Neural cell (in vitro differentiated cells): ENCODE results near the gene ARFGEF3. TPM values are rescaled to one million over a fixed set of nuclear protein-coding genes. Genes with fewer than 3 reads are reported as not detected.

Source experiments
- H2AFZ ChIP-seq: fragments of 200-600, 300-800 bp; sonication (generic), shearing (Covaris generic); 2 replicates; pipeline ENCODE4 v1.6.0; 2014; ENCODE audit warnings: low read depth, mild to moderate bottlenecking, antibody characterized with exemption, low read length, moderate library complexity
- H3F3A ChIP-seq: fragments of 200-600 bp; shearing (Covaris generic); 2 replicates; pipeline ENCODE4 v1.6.1; 2016; ENCODE audit warnings: mild to moderate bottlenecking, moderate library complexity, mixed read lengths, antibody characterized with exemption, low read length; ENCODE audit not compliant: insufficient read depth, poor library complexity, severe bottlenecking
- H3K27ac ChIP-seq: fragments of 200-600, 300-800 bp; sonication (generic), shearing (Covaris generic); 2 replicates; pipeline ENCODE4 v1.5.1; 2014; ENCODE audit warnings: mild to moderate bottlenecking, low read length, moderate library complexity
- H3K27me3 ChIP-seq: fragments of 300-800, 200-600 bp; sonication (generic), shearing (Covaris generic); 2 replicates; pipeline ENCODE4 v1.6.0; 2014; ENCODE audit warnings: mild to moderate bottlenecking, low read depth, low read length, moderate library complexity; ENCODE audit not compliant: insufficient read depth
- H3K36me3 ChIP-seq: fragments of 300-800, 200-600 bp; sonication (generic), shearing (Covaris generic); 2 replicates; pipeline ENCODE4 v1.5.1; 2014; ENCODE audit warnings: mild to moderate bottlenecking, antibody characterized with exemption, low read length, moderate library complexity; ENCODE audit not compliant: insufficient read depth
- H3K4me2 ChIP-seq: fragments of 300-800, 200-600 bp; sonication (generic), shearing (Covaris generic); 2 replicates; pipeline ENCODE4 v1.6.0; 2014; ENCODE audit warnings: mild to moderate bottlenecking, low read length
- H3K4me3 ChIP-seq: fragments of 300-800, 200-600 bp; sonication (generic), shearing (Covaris generic); 2 replicates; pipeline ENCODE4 v1.5.1; 2014; ENCODE audit warnings: mild to moderate bottlenecking, low read length, moderate library complexity
- H3K79me2 ChIP-seq: fragments of 200-600 bp; shearing (Covaris generic); replicated peaks from 2 replicates; pipeline ENCODE4 v1.6.0; 2014; ENCODE audit warnings: mild to moderate bottlenecking, low read length, moderate library complexity; ENCODE audit not compliant: insufficient read depth
- H3K9ac ChIP-seq: fragments of 300-800, 200-600 bp; sonication (generic), shearing (Covaris generic); 2 replicates; pipeline ENCODE4 v1.6.1; 2016; ENCODE audit warnings: mild to moderate bottlenecking, low read length, mixed read lengths
- H3K9me2 ChIP-seq: fragments of 200-600 bp; shearing (Covaris generic); 2 replicates; pipeline ENCODE4 v1.6.1; 2016; ENCODE audit warnings: mild to moderate bottlenecking, low read length, mixed read lengths; ENCODE audit not compliant: insufficient read depth
- H3K9me3 ChIP-seq: fragments of 200-600, 300-800 bp; sonication (generic), shearing (Covaris generic); 2 replicates; pipeline ENCODE4 v1.6.1; 2016; ENCODE audit warnings: mild to moderate bottlenecking, mixed run types, low read length, moderate library complexity, mixed read lengths
- H4K20me1 ChIP-seq: fragments of 200-600 bp; shearing (Covaris generic); 2 replicates; pipeline ENCODE4 v1.6.1; 2016; ENCODE audit warnings: mild to moderate bottlenecking, mixed run types; ENCODE audit not compliant: insufficient read depth
- EP300 ChIP-seq: fragments of 450-650 bp; conservative IDR thresholded peaks from 2 replicates; pipeline ENCODE4 v1.6.1; 2014; ENCODE audit warnings: antibody characterized with exemption, mild to moderate bottlenecking, moderate library complexity; ENCODE audit not compliant: poor library complexity, severe bottlenecking
- EZH2 ChIP-seq: fragments of 200-600, 300-800 bp; shearing (Covaris generic), sonication (generic); IDR thresholded peaks from 2 replicates; pipeline ENCODE4 v1.6.1; 2014; ENCODE audit warnings: antibody characterized with exemption, low read length, borderline replicate concordance, mild to moderate bottlenecking; ENCODE audit not compliant: insufficient read depth, poor library complexity, severe bottlenecking
- MXI1 ChIP-seq: fragments of 450-650 bp; conservative IDR thresholded peaks from 2 replicates; pipeline ENCODE4 v1.6.1; 2014; ENCODE audit warnings: antibody characterized with exemption, mild to moderate bottlenecking; ENCODE audit not compliant: poor library complexity, severe bottlenecking
- POLR2AphosphoS5 ChIP-seq: IDR thresholded peaks from 2 replicates; pipeline ENCODE4 v1.6.1; 2012
- RAD21 ChIP-seq: fragments of 450-650 bp; conservative IDR thresholded peaks from 2 replicates; pipeline ENCODE4 v1.6.1; 2014; ENCODE audit warnings: antibody characterized with exemption, mild to moderate bottlenecking, moderate library complexity
- REST ChIP-seq: IDR thresholded peaks from 2 replicates; pipeline ENCODE4 v1.6.1; 2012; ENCODE audit warnings: borderline replicate concordance
- SMC3 ChIP-seq: fragments of 450-650 bp; conservative IDR thresholded peaks from 2 replicates; pipeline ENCODE4 v1.6.1; 2014; ENCODE audit warnings: antibody characterized with exemption, mild to moderate bottlenecking, moderate library complexity; ENCODE audit not compliant: poor library complexity
- TAF1 ChIP-seq: IDR thresholded peaks from 2 replicates; pipeline ENCODE4 v1.6.1; 2012; ENCODE audit warnings: low read depth
- polyA plus RNA-seq: library from polyadenylated mRNA; depleted of rRNA; stranded (reverse); fragments of >200 nt; gene quantifications from 2 replicates; pipeline ENCODE4 v1.2.3, GENCODE V29; 2014
- TF ChIP-seq, protein P1 (sequence below): fragments of 450-650 bp; IDR thresholded peaks from 2 replicates; pipeline ENCODE4 v1.5.1; 2014; ENCODE audit warnings: antibody characterized with exemption, mild to moderate bottlenecking, moderate library complexity; ENCODE audit not compliant: poor library complexity, severe bottlenecking

ARFGEF3 gene
- polyA plus RNA-seq, 1 donor from 2014 or later: 4.6 TPM

GRCh38 chr6:138296786-138297185 is 135.0 kb downstream of the ARFGEF3 start:
- Histone ChIP-seq H3K9me3 (no peaks in the 10 kb centered on the region), H3F3A (no peaks in the 10 kb centered on the region), H2AFZ (no peak overlapping the region), H3K27me3 (no peaks in the 10 kb centered on the region), H3K9me2 (no peaks in the 10 kb centered on the region), H3K4me3 (no peak overlapping the region), H3K27ac (no peak overlapping the region), H3K36me3 (peaks cover 15% of the 10 kb centered on the region), H4K20me1 (no peaks in the 10 kb centered on the region), H3K4me2 (no peak overlapping the region), H3K9ac (no peak overlapping the region), H3K79me2 (no peaks in the 10 kb centered on the region)
- TF ChIP-seq, protein P1, sequence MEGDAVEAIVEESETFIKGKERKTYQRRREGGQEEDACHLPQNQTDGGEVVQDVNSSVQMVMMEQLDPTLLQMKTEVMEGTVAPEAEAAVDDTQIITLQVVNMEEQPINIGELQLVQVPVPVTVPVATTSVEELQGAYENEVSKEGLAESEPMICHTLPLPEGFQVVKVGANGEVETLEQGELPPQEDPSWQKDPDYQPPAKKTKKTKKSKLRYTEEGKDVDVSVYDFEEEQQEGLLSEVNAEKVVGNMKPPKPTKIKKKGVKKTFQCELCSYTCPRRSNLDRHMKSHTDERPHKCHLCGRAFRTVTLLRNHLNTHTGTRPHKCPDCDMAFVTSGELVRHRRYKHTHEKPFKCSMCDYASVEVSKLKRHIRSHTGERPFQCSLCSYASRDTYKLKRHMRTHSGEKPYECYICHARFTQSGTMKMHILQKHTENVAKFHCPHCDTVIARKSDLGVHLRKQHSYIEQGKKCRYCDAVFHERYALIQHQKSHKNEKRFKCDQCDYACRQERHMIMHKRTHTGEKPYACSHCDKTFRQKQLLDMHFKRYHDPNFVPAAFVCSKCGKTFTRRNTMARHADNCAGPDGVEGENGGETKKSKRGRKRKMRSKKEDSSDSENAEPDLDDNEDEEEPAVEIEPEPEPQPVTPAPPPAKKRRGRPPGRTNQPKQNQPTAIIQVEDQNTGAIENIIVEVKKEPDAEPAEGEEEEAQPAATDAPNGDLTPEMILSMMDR: no peak
- no peak for TF ChIP-seq EP300
- TF ChIP-seq EZH2: no peak
- no peak for TF ChIP-seq RAD21
- no peak for TF ChIP-seq MXI1

GRCh38 chr6:138297761-138298298 is 136.1 kb downstream of the ARFGEF3 start:
- no peaks in the 10 kb centered on the region for H3K79me2 ChIP-seq
- H3K4me2 ChIP-seq: no peak overlapping the region
- TF ChIP-seq EP300 (no peak), EZH2 (no peak), REST (no peak), POLR2AphosphoS5 (no peak), TAF1 (no peak), SMC3 (no peak), MXI1 (no peak), RAD21 (no peak)
- TF ChIP-seq, protein P1: no peak
- no peak overlapping the region for H3K27ac ChIP-seq
- H2AFZ ChIP-seq: no peak overlapping the region
- H3K9me2 ChIP-seq: no peaks in the 10 kb centered on the region
- H3K36me3 ChIP-seq: peaks cover 15% of the 10 kb centered on the region
- no peaks in the 10 kb centered on the region for H3F3A ChIP-seq
- no peaks in the 10 kb centered on the region for H3K9me3 ChIP-seq
- H3K27me3 ChIP-seq: no peaks in the 10 kb centered on the region
- H3K4me3 ChIP-seq: no peak overlapping the region
- H3K9ac ChIP-seq: no peak overlapping the region
- H4K20me1 ChIP-seq: no peaks in the 10 kb centered on the region
